ENCODE measurements around the gene ACTN3.

DNA sequence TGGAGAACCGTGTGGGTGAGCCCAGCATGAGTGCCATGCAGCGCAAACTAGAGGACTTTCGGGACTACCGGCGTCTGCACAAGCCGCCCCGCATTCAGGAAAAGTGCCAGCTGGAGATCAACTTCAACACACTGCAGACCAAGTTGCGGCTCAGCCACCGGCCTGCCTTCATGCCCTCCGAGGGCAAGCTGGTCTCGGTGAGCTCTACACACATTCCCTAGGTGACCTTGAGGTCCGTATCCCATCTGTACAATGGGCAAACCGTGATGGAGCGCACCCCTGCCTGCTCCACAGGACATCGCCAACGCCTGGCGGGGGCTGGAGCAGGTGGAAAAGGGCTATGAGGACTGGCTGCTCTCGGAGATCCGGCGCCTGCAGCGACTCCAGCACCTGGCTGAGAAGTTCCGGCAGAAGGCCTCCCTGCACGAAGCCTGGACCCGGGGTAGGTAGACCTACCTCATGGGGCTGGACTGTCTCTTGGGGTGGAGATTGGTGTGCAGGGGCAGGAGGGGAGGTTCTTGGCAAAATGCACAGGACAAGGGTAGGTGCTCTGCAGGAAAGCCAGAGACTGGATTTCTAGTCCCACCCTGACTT, 11.1 kb downstream of the ACTN3 start:
- TF ChIP-seq POLR2A (IDR thresholded peaks at IDR 0.05; ENCODE audit: low read depth, low read length) (no peak), POLR2AphosphoS5 (IDR thresholded peaks at IDR 0.05; ENCODE audit: low read depth, low read length) (no peak), TAF1 (IDR thresholded peaks at IDR 0.05; ENCODE audit: borderline replicate concordance, low read depth, low read length) (no peak)

Data from GM12892 (cell line).